HG03280 (cell line): ENCODE data around the gene ASPN.

ENCODE experiments used
- ATAC-seq: cut with Tn5 transposase; IDR thresholded peaks from one replicate; pipeline ENCODE4 v1.9.1; 2021; ENCODE audit warnings: mild to moderate bottlenecking, moderate library complexity; ENCODE audit not compliant: unreplicated experiment

The ASPN gene

DNA sequence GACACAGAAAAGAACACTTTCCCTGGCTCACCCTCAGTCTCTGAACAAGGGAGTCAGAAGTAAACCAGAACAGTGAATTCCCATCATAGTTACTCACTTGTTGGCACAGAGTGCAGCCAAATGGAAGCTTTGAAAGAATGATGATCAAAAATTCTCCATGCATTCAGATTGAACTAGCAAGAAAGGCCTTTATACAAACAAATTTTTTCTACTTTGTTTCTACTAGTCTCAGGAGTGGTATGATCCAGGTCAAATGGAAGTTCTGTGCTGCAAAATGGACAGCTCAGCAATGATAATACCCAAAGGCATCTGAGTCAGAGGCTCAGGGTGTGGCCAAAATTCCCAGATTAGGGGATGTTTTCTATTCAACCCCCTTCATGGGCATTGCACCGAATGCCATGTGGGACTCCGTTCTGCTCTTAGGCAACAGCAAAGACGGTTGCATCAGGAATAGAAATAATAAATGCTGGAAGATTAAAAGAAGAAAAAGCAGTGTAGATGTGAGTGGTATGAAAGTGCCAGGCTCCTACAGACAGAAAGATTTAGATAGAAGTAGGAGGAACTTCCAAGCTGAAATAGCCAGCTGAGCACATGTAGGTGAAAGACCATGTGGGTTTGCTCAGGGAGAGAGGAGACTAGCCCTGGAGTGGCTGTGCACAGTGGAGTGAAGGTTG lies 24.0 kb upstream of the ASPN start:
- ATAC-seq, result no peak

DNA sequence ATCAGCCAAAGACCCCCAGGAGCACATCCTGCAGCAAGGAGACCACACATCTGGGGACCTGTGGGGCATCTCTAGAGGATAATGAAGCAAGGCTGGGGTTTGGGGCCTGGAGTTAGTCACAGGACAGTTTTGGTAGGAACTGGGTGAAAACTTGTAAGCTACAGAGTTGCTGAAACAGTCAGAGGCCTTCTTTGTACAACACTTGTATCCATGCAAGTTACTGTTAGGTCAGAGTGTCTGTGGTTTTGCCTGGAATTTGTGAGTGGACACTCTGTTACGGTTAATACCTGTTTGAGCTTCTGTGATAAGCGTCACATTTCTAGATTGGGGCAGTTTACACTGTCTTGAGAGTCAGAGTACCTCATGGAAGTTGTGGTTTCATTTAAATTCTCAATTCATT lies 22.6 kb upstream of the ASPN start:
- no peak for ATAC-seq

DNA sequence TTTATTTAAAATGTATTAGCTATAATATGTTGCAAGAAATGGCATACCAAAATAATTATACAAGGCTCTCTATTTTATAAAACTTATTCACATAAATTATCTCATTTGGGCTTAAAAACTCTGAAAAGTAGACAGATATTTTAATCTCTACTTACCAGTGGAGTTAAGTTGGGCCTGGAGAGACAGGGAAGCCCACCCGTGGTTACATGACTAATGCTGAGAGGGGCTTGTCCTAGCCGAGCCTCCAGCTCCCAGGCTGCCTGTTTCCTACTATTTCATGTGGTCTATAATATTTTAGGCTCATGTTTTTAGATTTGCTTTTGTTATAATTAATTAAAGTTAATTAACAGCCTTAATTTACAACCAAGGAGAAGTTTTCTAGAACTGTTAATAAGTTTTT lies 20.9 kb upstream of the ASPN start:
- ATAC-seq, result no peak

DNA sequence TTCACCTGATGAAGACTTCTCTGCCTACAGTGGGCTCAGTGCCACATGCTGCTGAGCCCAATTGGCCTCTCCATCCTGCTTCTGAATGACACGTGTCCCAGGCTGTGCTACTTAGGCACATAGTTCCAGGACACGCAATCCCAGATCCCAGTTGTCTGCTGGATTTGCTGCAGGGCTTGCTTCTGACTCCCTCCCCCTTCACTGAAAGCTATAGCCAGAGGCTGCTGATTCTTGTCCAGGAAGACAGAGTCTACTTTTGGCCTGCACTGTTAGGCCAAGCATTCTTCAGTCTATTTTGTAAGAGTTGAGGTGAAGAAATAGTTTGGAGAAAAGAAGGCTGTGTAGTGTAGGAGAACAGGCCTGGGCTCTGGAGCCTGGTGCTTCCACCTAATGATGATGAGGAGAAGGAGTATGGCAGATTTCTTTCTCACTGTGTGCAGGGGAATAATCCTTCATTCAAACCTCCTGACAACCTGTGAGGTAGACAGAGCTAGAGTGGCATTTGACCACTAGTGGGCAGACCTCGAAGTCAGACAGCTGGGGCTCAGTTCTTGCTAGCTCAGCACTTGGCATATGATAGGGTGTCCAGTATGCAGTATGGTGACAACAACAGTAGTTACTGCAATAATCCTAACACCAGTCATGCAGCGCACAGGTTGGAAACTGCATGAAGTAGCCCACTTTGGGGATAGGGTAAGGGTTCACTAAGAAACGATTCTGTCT lies 19.5 kb upstream of the ASPN start:
- no peak for ATAC-seq

DNA sequence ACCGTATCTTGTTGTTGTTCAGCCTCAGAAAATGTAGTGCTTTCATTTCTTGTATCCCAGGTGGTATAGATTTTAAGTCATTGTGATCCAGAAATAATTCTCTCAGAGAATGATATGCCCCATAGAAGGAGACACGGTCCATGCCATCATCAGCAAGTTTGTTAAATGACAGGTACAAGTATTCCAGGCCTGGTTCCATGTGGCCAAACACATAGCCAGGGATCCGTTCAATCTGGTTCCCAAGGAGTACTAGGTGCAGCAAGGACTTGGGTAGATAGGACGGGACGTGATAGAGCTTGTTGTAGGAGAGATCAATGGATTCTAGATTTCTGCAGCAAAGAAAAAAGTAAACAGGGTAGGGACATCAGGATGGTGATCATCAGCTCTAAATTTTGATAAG lies 18.4 kb upstream of the ASPN start:
- no peak for ATAC-seq

DNA sequence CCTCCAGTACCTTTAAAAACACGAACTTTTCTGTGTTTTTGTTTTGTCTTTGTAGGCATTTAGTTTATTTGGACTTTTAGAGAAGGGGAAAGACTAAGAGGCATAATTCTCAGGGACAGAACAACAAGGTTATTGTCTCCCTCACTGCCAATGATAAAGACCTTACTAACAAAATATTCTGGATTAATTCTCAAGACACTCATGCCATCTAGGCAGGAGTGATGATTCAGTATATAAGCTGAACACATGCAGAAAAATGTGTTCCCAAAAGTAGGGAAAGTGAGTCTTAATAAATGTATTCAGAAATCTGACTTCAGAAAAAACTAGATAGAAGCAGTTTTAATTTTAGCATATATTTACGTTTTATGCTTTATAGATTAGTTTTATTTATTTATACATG lies 17.4 kb upstream of the ASPN start:
- ATAC-seq, result no peak

DNA sequence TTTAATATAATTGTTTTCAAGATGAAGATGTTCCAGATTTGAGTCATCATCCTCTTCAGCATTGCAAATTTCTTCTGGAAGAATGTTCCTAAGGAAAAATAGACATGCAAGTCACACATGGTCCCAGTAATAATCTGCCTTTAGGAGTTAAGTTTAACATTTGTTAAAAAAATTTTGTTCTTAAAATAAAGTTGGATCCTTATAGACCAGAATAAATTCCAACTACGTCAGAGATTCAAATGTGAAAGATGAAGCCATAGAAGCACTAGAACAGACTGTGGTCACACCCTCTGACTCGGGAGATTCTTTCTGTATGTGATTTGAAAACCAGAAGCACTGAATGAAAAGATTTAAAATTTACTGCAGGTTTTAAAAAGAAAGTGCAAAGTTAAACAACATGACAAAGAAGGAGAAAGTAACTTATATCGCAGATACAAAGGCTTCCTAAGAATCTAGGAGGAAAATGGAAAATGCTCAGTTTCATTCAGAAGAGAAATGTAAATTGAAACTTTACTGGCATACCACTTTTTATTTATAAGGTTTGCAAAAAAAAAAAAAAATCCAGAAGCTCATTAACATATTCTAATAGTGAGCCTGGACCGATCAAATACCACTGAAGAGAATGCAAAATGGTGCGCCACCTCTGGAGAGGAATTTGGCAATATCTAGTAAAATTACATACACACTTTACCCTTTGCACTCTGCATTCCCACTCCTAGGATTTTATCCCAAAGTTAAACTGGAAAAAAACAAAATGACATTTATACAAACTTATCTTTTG lies 14.3 kb upstream of the ASPN start:
- ATAC-seq, result no peak

DNA sequence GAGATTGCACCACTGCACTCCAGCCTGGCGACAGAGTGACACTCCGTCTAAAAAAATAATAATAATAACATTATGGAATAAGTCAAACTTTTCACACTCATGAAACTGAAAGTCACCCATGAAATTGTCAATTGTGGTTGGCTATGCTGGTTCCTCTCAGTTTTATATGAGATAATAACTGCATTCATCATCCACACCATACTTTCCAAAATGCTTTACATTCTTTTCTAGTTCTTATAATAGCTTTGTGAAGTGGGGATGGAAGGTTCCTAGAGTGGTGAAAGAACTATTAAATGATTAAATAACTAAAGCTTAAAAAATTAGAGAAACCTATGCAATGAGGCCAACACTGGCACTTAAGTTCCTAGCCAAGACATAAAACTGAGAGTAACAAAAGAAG lies 12.6 kb upstream of the ASPN start:
- no peak for ATAC-seq

DNA sequence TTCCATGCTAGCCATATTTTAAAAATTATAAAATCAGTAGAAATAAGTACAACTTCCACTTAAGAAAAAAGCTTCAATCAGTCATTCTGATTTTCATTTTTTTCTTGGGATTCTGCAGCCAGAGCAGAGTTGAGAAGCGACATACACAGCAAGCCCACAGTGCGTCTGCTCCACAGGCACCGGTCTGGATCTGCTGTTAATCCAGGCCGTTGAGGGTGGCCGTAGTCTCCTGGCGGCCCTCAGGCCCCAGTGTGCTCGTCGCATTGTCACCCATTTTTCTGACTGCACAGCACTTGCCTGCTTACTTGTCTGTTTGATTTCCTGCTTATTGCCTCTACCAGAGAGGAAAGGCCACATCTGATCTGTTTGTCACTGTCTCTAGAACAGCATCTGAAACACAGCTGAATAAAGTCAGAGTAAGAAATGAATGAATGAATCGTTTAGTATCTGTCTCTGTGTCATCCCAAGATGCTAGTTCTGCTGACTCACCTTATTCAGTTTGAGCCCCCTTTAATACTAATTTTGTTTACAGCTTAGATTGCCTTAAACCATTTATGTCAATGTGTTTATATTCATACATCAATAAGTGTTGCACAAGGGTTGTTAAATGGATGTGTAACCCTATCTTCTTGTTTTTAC lies 11.6 kb upstream of the ASPN start:
- no peak for ATAC-seq

DNA sequence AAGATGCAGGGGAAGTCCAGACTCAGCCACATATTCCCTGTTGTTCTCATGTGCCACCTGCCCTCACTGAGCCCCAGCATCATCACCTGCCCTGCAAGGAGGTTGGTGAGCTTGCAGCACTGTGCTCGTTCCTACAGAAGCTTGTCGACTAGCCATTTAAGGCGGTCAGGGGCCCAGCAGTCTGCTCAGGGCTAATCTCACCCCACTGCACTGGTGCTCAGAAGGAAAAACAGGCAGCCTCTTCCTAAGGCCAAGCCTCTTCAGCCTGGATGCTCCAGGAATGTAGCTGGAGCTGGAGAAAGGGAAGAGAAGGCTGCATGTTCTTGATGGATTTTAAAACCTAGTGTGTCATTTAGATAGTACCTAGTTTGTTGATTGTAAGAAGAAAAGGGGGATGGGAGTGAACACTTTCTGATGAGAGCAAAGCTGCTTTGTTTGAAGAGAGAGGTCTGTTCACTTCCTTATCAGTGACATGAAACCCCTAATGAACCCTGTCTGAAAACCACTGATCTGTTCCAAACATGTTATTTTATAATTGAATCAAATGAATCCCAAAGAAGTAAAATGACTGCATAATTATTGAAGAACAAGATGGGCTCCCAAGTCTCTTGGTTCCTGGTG lies 10.6 kb upstream of the ASPN start:
- ATAC-seq, result no peak

DNA sequence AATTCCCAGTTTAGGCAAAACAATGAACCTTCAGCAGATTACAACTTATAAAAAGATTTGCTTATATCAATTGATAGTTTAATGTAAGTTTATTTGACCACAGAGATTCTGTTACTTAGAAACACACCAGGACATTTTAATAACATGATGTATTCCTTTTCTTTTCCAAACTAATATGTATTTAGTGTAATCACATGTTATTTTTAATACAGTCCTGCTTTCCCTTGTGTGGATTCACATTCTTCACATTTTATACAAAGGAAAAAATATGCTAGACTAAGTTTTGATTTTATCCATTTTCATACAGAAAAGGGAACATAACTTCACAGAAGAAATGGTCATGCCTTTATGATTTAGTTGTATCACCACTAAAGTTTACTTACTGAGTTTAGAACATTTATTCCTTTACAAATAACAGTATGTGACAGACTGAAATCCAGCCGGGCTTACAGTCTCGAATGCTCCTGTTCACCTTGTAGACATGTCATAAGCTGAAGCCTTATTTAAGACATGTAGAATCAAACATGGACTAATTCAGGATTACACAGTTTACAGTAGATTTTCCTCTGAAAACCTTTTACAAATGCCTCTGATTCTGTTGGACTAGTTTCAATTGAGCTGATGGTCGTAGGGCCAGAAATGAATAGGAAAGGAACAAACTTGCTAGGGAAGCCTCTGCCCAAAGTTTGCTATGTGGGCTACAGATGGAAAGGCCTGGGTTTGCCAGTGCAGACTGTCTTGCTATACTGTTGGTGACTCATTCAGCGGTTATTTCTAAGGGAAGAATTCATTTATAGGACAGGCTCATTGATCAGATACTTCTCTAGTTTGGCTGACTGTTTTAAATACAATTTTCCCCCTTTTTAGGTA lies 6.6 kb upstream of the ASPN start:
- ATAC-seq, result no peak

DNA sequence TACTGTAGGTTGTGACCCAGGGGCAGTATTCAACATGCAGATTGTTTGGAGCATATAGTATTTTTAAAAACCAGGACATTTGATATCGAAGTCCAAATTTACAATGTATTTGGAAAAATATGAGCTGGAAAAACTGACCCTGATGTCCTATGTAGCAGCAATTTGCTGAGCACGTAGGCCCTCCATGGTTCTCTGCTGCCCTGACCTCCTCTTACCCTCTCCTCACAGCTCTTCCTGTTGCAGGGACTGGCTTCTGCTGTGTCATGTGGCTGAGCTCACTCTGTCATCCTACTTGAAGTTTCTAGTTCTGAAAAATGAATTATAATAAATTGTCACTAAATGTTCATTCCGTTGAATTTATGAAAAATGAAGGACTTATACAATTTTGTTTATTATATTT lies 4.1 kb upstream of the ASPN start:
- ATAC-seq, result no peak

DNA sequence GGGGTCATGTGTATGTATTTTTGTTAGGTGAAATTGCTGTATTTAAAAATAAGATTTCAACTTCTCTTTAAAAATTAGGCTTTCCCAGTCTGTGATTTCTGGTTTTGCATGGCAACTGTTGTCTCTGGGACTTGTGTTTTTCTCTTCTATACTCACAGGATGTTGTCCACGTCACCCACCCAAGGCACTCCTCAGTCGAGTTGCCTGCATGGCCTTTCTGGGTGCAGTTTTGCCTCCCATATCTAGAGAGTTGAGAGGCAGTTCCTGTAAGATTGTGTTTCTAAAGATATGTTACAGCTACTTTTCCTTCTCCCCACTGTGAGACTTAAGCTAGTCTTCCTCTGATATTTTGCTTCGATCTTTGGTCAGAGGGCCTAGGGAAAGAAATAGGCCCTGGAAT lies 2.3 kb upstream of the ASPN start:
- no peak for ATAC-seq

DNA sequence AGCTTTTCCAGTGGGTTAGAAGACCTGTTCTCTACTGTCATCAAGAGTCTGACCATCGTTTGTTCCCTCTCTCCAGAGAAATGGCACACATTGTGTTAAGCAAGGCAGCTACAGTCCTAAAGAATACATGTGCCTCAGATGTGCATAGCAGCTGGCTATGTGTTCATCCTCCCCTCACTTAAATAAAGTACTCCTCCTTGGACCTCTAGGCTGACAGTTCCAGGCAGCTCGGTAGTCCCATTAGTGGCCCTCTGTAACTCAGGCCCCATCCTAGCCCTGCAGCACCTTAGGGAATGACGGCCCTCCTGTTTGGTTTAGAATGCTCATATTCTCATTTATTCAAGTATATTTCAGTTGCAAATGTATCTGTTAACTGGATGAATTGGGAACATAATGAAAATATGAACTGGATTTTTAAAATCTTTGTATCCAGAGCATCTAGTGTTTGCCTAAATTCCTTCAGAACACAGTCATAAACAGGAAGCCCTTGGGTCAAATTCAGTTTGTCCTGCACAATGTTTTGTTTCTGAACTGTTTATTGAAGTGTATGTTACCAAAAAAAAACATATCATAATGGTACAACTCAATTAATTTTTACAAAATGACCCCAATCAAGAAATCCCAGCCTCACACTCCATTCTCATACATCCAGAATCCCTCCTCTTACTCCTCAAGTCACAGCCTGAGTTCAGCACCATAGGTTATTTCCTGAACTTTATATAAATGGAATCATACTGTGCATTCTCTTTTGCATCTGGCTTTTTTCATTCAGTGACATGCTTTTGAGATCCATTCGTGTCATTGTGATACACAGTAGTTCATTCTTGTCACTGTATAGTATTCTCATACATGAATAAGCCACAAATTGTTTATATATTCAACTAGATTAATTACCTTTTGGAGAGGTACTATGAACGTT lies 1.6 kb upstream of the ASPN start:
- no peak for ATAC-seq

DNA sequence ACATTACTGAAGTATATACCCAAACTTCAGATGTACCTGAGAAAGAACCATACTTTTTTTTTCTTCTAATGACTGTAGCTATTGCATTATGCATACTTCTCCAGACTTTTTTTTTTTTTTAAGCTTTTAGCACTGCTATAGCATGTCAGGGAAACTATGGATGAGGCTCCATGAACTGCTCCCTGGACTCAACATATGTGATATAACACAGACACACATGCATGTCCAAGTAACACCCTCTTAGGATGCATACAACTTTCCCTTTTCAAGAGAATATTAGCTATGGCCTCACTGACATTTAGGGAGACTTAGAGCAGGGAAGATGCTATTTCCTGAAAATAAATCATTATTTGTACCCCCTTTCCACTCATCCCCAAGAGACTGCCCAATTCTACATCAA lies 499 bp upstream of the ASPN start:
- ATAC-seq, result no peak

DNA sequence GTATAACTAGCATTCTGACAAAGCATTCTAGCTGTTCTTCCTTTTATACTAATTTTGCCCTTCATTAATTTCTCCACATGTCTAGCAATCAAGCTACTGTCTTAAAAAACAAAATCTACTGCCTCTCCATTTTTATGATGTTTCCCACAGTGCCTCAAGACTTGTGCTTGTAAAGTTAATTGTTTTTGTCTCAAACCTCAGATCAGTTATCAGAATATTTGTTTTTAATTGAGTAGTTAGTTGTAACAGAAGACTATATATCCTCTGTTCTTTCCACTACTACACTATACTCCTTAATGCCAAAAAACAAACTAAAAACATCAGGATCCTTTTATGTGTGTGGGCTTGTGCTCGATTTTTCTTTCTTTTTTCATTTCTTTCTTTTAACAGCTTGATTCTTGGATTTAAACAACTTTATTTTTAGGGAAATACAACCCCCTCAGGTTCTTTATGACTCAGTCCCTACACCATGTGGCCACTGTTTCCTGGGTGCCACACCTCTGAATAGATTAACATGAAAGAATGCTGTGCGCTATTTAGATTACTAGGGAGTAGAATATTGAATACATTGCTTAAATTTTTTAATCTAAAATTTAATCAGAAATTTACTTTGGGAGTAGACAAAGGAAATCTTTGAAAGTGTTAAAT lies 1.2 kb downstream of the ASPN start:
- ATAC-seq, result no peak

DNA sequence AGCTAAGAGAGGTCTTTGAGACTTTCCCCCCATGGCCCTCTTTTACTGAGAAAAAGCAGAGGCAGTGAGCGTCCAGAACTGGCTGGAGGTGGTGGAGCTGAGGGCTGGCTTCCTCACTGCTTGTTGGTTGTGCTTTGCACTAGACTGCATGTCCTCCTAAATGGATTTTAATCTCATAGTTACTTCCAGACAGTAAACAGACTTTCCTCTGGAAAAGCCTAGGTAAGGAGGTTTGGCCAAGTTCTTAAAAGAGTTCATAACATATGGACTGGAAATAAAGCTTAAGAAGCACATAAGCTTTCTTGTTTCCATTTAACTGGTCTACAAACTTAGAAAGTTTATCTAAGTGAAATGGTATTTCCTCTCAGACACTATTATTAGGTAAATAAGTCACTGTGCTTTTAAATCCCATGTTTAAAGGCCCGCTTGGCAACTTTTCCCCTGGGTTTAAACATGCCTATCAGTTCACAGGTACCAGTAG lies 2.0 kb downstream of the ASPN start:
- ATAC-seq, result no peak

DNA sequence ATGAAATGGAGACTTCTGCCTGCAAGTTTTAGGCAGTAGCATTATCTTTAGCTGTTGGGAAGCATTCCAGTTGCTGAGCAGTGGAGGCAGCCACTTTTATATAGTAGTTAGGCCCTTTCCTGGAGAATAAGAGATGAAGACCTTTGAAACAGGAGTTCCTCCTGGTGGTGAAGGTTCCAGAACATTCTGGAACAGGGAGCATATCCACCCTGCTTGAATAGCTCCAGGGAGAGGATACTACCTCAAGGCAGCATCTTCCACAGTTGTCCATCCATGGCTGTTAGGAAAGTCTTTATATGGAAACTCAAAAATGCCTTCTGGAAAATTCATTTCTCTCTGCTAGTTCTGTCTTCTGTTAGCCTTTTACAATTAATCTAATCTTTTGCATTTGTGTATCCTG lies 3.0 kb downstream of the ASPN start:
- ATAC-seq, result no peak

DNA sequence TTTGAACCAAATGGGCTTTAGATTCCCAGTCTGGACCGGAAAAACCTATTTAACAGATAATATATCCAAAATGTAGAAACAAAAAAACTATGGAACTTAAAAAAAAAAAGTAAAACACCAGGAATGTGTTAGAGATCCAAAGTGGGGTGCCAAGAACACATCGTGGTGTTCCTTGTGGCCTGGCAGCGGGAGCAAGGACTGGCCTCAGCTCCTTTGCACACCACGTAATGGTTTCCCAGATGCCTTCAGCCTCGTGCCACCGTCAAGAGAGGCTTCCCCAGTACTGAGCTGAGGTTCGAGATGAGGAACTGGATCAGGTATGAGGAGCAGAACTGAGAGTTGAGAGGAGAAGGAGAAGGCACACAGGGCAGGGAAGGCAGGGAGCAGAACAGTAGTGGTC lies 3.5 kb downstream of the ASPN start:
- no peak for ATAC-seq
